K562 (cell line): ENCODE measurements around the gene DAPK2. TPM values are rescaled to one million over a fixed set of nuclear protein-coding genes. Genes with fewer than 3 reads are reported as not detected.

Source experiments
- ATAC-seq: fragments of 200-7000 bp; cut with Tn5 transposase; 3 replicates; pipeline ENCODE4 v1.9.1; 2020; ENCODE audit warnings: moderate library complexity
- BruUV-seq: library from RNA; stranded (reverse); fragments of 400-500 nt; replicated peaks from 2 replicates; lab custom pipeline; 2021; lab: Mats Ljungman, UMichigan
- CTCF ChIA-PET: fragments of 300-600 bp; formaldehyde crosslinking; extraction: SDS; loops from one replicate; lab custom pipeline; 2021; ENCODE audit warnings: low intra/inter-chr PET ratio; lab: Yijun Ruan, JAX
- POLR2A ChIA-PET: fragments of 300-600, 350-650 bp; sonication (Branson Sonifier 250); formaldehyde crosslinking; extraction: SDS; loops from one replicate; lab custom pipeline; 2021; ENCODE audit warnings: antibody characterized with exemption, inconsistent platforms; lab: Yijun Ruan, JAX
- DNase-seq, 4 experiments: peaks; one replicate each; pipeline versions ENCODE4 v3.0.0 to v3.0.0-alpha.2; 2011 to 2018; ENCODE audit warnings: low spot score in 3 of 4, mixed read lengths in 3 of 4; ENCODE audit errors: extremely low read depth in 1 of 4
- FAIRE-seq: peaks from 2 replicates; lab custom pipeline; 2011; peaks lifted over from hg19 to GRCh38; lab: Jason Lieb, UNC
- H2AFZ ChIP-seq: 2 replicates; pipeline ENCODE4 v1.6.0; 2011; ENCODE audit warnings: low read depth, low read length, control low read depth, inconsistent platforms
- H3K27ac ChIP-seq: fragments of 200-600 bp; 3 replicates; pipeline ENCODE4 v1.8.0; 2011; ENCODE audit warnings: low read depth, mild to moderate bottlenecking, control low read depth, inconsistent platforms, low read length, moderate library complexity, mixed read lengths; ENCODE audit errors: extremely low read depth
- H3K27me3 ChIP-seq, 2 experiments: fragments of 300-600 bp in 1 of 2; 2 replicates in 1 of 2; 3 replicates in 1 of 2; pipeline versions ENCODE4 v1.6.0 to v1.8.0; 2011; ENCODE audit warnings: inconsistent platforms in 2 of 2, low read length in 2 of 2, mild to moderate bottlenecking in 1 of 2, mixed read lengths in 1 of 2, moderate library complexity in 1 of 2; ENCODE audit not compliant: control insufficient read depth in 2 of 2, insufficient read depth in 2 of 2
- H3K36me3 ChIP-seq: fragments of 300-600 bp; 3 replicates; pipeline ENCODE4 v1.8.0; 2011; ENCODE audit warnings: mild to moderate bottlenecking, low read length, inconsistent platforms; ENCODE audit not compliant: control insufficient read depth, insufficient read depth
- H3K4me1 ChIP-seq, 2 experiments: fragments of 200-600 bp in 1 of 2; replicated peaks in 1 of 2; 2 replicates in 1 of 2; 3 replicates in 1 of 2; pipeline versions ENCODE4 v1.5.1 to v1.8.0; 2011; ENCODE audit warnings: inconsistent platforms in 2 of 2, low read length in 2 of 2, mild to moderate bottlenecking in 1 of 2, mixed read lengths in 1 of 2, moderate library complexity in 1 of 2; ENCODE audit not compliant: control insufficient read depth in 2 of 2, insufficient read depth in 2 of 2
- H3K4me2 ChIP-seq: 2 replicates; pipeline ENCODE4 v1.6.1; 2011; ENCODE audit warnings: low read length, control low read depth, inconsistent platforms, mixed read lengths; ENCODE audit not compliant: insufficient read depth
- H3K4me3 ChIP-seq: fragments of 200-600 bp; sonication (generic), shearing (Covaris generic); 2 replicates; pipeline ENCODE4 v1.5.1; 2016; ENCODE audit warnings: control low read depth, inconsistent platforms
- H3K79me2 ChIP-seq: fragments of 200-600 bp; 3 replicates; pipeline ENCODE4 v1.8.0; 2011; ENCODE audit warnings: low read length, inconsistent platforms; ENCODE audit not compliant: control insufficient read depth, insufficient read depth
- H3K9ac ChIP-seq, 2 experiments: 2 replicates each; pipeline versions ENCODE4 v1.6.0 to v1.6.1; 2011; ENCODE audit warnings: low read depth in 2 of 2, low read length in 2 of 2, control low read depth in 1 of 2, inconsistent platforms in 1 of 2, mild to moderate bottlenecking in 1 of 2, mixed read lengths in 1 of 2; ENCODE audit not compliant: insufficient read depth in 1 of 2
- H3K9me1 ChIP-seq: one replicate; pipeline ENCODE4 v1.6.0; 2011; ENCODE audit warnings: inconsistent platforms, mild to moderate bottlenecking, low read length, moderate library complexity; ENCODE audit not compliant: control insufficient read depth, insufficient read depth
- H3K9me3 ChIP-seq: replicated peaks from 2 replicates; pipeline ENCODE4 v1.5.1; 2011; ENCODE audit warnings: low read depth, low read length, inconsistent platforms; ENCODE audit not compliant: control insufficient read depth, insufficient read depth
- H4K20me1 ChIP-seq: replicated peaks from 2 replicates; pipeline ENCODE4 v1.6.1; 2011; ENCODE audit warnings: low read length, inconsistent platforms, mixed read lengths; ENCODE audit not compliant: control insufficient read depth, insufficient read depth
- ARID1B ChIP-seq: fragments of 450-650 bp; IDR thresholded peaks from 2 replicates; pipeline ENCODE4 v1.6.1; 2016; ENCODE audit warnings: antibody characterized with exemption, mild to moderate bottlenecking, inconsistent platforms
- CHD1 ChIP-seq: fragments of 200-600 bp; sonication (generic); IDR thresholded peaks from one replicate; pipeline ENCODE4 v1.6.1; 2012; ENCODE audit warnings: mild to moderate bottlenecking, moderate library complexity, low read length, inconsistent platforms
- CREB1 ChIP-seq, 2 experiments: sonication (generic) in 1 of 2; formaldehyde crosslinking in 1 of 2; IDR thresholded peaks; 2 replicates each; pipeline versions ENCODE4 v1.6.1 to v1.8.0; 2012 to 2022; ENCODE audit warnings: inconsistent platforms in 1 of 2, mild to moderate bottlenecking in 1 of 2, missing genetic modification reagents in 1 of 2, moderate library complexity in 1 of 2
- CTCF ChIP-seq, 3 experiments: IDR thresholded peaks in 2 of 3; conservative IDR thresholded peaks in 1 of 3; 2 replicates each; pipeline ENCODE4 v1.5.1; 2011 to 2012; ENCODE audit warnings: low read length in 3 of 3, mild to moderate bottlenecking in 3 of 3, control low read depth in 2 of 3, improper control_type of control experiment in 1 of 3, inconsistent platforms in 1 of 3, low read depth in 1 of 3, mixed read lengths in 1 of 3, moderate library complexity in 1 of 3; ENCODE audit not compliant: insufficient read depth in 2 of 3
- E2F5 ChIP-seq: sonication (generic); formaldehyde crosslinking; IDR thresholded peaks from 2 replicates; pipeline ENCODE4 v1.8.0; 2022; ENCODE audit warnings: mild to moderate bottlenecking, missing genetic modification reagents
- FOSL1 ChIP-seq: fragments of 200-800 bp; sonication (Bioruptor generic); conservative IDR thresholded peaks from 2 replicates; pipeline ENCODE4 v1.6.1; 2016; ENCODE audit warnings: missing genetic modification characterization, missing compliant biosample characterization
- HDAC3 ChIP-seq: fragments of 450-650 bp; IDR thresholded peaks from 2 replicates; pipeline ENCODE4 v1.6.1; 2018; ENCODE audit warnings: borderline replicate concordance, mild to moderate bottlenecking, moderate library complexity; ENCODE audit not compliant: partially characterized antibody
- HDGF ChIP-seq: fragments of 450-650 bp; IDR thresholded peaks from 2 replicates; pipeline ENCODE4 v1.6.1; 2016
- IRF2 ChIP-seq: sonication (generic); formaldehyde crosslinking; IDR thresholded peaks from 2 replicates; pipeline ENCODE4 v1.8.1; 2022; ENCODE audit warnings: mild to moderate bottlenecking, missing genetic modification reagents
- KHSRP ChIP-seq: fragments of 450-650 bp; IDR thresholded peaks from 2 replicates; pipeline ENCODE4 v1.6.1; 2017
- PRDM10 ChIP-seq: fragments of 450-650 bp; IDR thresholded peaks from 2 replicates; pipeline ENCODE4 v1.6.1; 2018; ENCODE audit not compliant: partially characterized antibody
- RBBP5 ChIP-seq: fragments of 200-600 bp; sonication (generic); IDR thresholded peaks from 2 replicates; pipeline ENCODE4 v1.6.1; 2012; ENCODE audit warnings: borderline replicate concordance, mild to moderate bottlenecking, low read length, control low read depth, inconsistent platforms; ENCODE audit not compliant: insufficient read depth, poor library complexity, severe bottlenecking
- SRSF9 ChIP-seq: fragments of 200-400 bp; formaldehyde crosslinking; IDR thresholded peaks from 2 replicates; pipeline ENCODE4 v1.6.1; 2017; ENCODE audit warnings: low read depth, low read length, borderline replicate concordance
- ZKSCAN1 ChIP-seq: fragments of 150-350 bp; IDR thresholded peaks from 2 replicates; pipeline ENCODE4 v1.6.1; 2016; ENCODE audit warnings: low read depth, low read length
- ZNF444 ChIP-seq: fragments of 250-450 bp; sonication (Bioruptor Pico); IDR thresholded peaks from 2 replicates; pipeline ENCODE4 v1.4.0; 2020; ENCODE audit warnings: mild to moderate bottlenecking, moderate library complexity
- ZNF511 ChIP-seq: sonication (generic); formaldehyde crosslinking; IDR thresholded peaks from 2 replicates; pipeline ENCODE4 v1.8.0; 2022; ENCODE audit warnings: mild to moderate bottlenecking, missing genetic modification reagents
- ZNF717 ChIP-seq: fragments of 250-450 bp; sonication (Bioruptor Pico); IDR thresholded peaks from 2 replicates; pipeline ENCODE4 v1.5.0; 2021
- WGBS: fragments of 100-300 bp; shearing (Covaris generic); methylation state at CpG from one replicate; pipeline ENCODE4 v1.1.6; 2016; ENCODE audit warnings: low coverage, mixed read lengths; ENCODE audit not compliant: insufficient coverage; ENCODE audit errors: missing lambda C conversion rate; 5-methylcytosine and 5-hydroxymethylcytosine counted together
- in situ Hi-C: fragments of 300-500 bp; cut with MboI; formaldehyde crosslinking; loops from 4 replicates; pipeline ENCODE4 v1.15.0; 2018; ENCODE audit warnings: inconsistent platforms, mixed read lengths
- intact Hi-C: fragments of 100-400 bp; cut with micrococcal nuclease; formaldehyde crosslinking; loops from 2 replicates; pipeline ENCODE4 v1.14.2; 2022
- polyA plus RNA-seq, 8 experiments: library from polyadenylated mRNA; depleted of rRNA in 4 of 8; stranded (reverse) in 5 of 8; unstranded in 3 of 8; fragments of >200 nt; fragmentation: Nextera tagmentation in 2 of 8; fragmentation: Illumina TruSeq in 1 of 8; extraction: Ambion mirVana in 2 of 8; extraction: Trizol in 1 of 8; gene quantifications; 2 replicates each; pipeline versions ENCODE4 v1.2.1 to v1.2.3, GENCODE V29; 2011 to 2014; ENCODE audit warnings: inconsistent platforms in 1 of 8, missing spikeins in 1 of 8
- total RNA-seq, 7 experiments: library from RNA; depleted of rRNA in 6 of 7; stranded (reverse); fragments of >200 nt in 6 of 7; fragmentation: Illumina TruSeq in 2 of 7; extraction: Trizol in 2 of 7; gene quantifications; 2 replicates each; pipeline versions ENCODE4 v1.2.1 to v1.2.3, GENCODE V29; 2011 to 2021; ENCODE audit warnings: low replicate concordance in 1 of 7

Gene DAPK2
- total and polyA plus RNA-seq, 9 of the 15 experiments (the other 6 are each of a cell fraction or from before 2014, with no cell fraction given) = 0.14 to 5.2 (median 2.2) TPM

- ATAC-seq = no peak
- Histone ChIP-seq H3K79me2 (no peaks in the 10 kb centered on the region), H3K9me3 (no peaks in the 10 kb centered on the region), H4K20me1 (no peaks in the 10 kb centered on the region), H3K4me1 (peaks cover 29 to 35% of the 10 kb centered on the region in 2 experiments), H3K9ac (no peak overlapping the region), H3K27ac (no peak overlapping the region), H3K4me2 (no peak overlapping the region), H2AFZ (no peak overlapping the region), H3K9me1 (no peaks in the 10 kb centered on the region), H3K27me3 (no peaks in the 10 kb centered on the region), H3K4me3 (no peak overlapping the region), H3K36me3 (no peaks in the 10 kb centered on the region)
- WGBS = 0% methylated on average over 1 of the region's 4 CpGs
- in situ Hi-C loops (no loop called here), intact Hi-C loops (no loop called here)
- FAIRE-seq = no peak
- ChIA-PET CTCF (no interaction called here), POLR2A (no interaction called here)
- BruUV-seq = no TSS peak
- no peak for DNase-seq
- TF ChIP-seq CREB1 (IDR thresholded peaks at IDR 0.05) (no peak), CREB1 (CRISPR knock-in tag; IDR thresholded peaks at IDR 0.05) (no peak), ZNF717 (CRISPR knock-in tag) (no peak), RBBP5 (no peak), E2F5 (CRISPR knock-in tag) (no peak), CTCF (IDR thresholded peaks at IDR 0.05 in 2 of 3, conservative IDR thresholded peaks at IDR 0.05 in 1 of 3; ENCODE audit: insufficient read depth in 2 of 3, low read depth in 1 of 3, low read length in 3 of 3) (no peak), PRDM10 (no peak), ZNF444 (CRISPR knock-in tag) (no peak), KHSRP (no peak), IRF2 (CRISPR knock-in tag) (no peak), HDGF (no peak), ZNF511 (CRISPR knock-in tag) (no peak), ZKSCAN1 (no peak), FOSL1 (tag) (no peak), SRSF9 (no peak), CHD1 (no peak), HDAC3 (no peak), ARID1B (no peak)
Observed at GRCh38 chr15:63911160-63911559, 135.1 kb downstream of the DAPK2 start.
